Thoracic aorta (tissue), 2 donors: ENCODE data around the gene AMZ2. TPM values are rescaled to one million over a fixed set of nuclear protein-coding genes. Genes with fewer than 3 reads are reported as not detected.

ENCODE experiments used
- ATAC-seq: fragments of 150-250 bp; one replicate; pipeline ENCODE4 v1.8.0; 2017; ENCODE audit warnings: low read depth; ENCODE audit not compliant: insufficient number of reproducible peaks, low FRiP score
- DNase-seq: peaks from one replicate; pipeline ENCODE4 v3.0.0-alpha.2; 2020; ENCODE audit warnings: low spot score
- H3K27ac ChIP-seq, 2 donors: fragments of 200-600 bp; sonication (generic); 1 replicate in 1 of 2; 2 replicates in 1 of 2; pipeline ENCODE4 v1.5.1; 2016; ENCODE audit warnings: mild to moderate bottlenecking in 2 of 2, moderate library complexity in 2 of 2
- H3K27me3 ChIP-seq: fragments of 200-600 bp; sonication (generic); replicated peaks from 2 replicates; pipeline ENCODE4 v1.6.0; 2016; ENCODE audit warnings: mild to moderate bottlenecking; ENCODE audit not compliant: insufficient read depth
- H3K36me3 ChIP-seq: fragments of 200-600 bp; sonication (generic); one replicate; pipeline ENCODE4 v1.5.1; 2016
- H3K4me1 ChIP-seq, 2 donors: fragments of 200-600 bp; sonication (generic); 1 replicate in 1 of 2; 2 replicates in 1 of 2; pipeline versions ENCODE4 v1.5.1 to v1.6.0; 2016; ENCODE audit warnings: low read depth in 2 of 2, mild to moderate bottlenecking in 1 of 2; ENCODE audit not compliant: control insufficient read depth in 1 of 2
- H3K4me3 ChIP-seq: fragments of 200-600 bp; sonication (generic); 2 replicates; pipeline ENCODE4 v1.5.1; 2016; ENCODE audit warnings: mild to moderate bottlenecking
- H3K9me3 ChIP-seq: fragments of 200-600 bp; sonication (generic); 2 replicates; pipeline ENCODE4 v1.5.1; 2016
- CTCF ChIP-seq: fragments of 200-600 bp; sonication (generic); IDR thresholded peaks from one replicate; pipeline ENCODE4 v1.5.1; 2019; ENCODE audit warnings: antibody characterized with exemption
- total RNA-seq, 2 donors: library from RNA; depleted of rRNA; stranded (reverse); fragments of >200 nt; gene quantifications; one replicate each; pipeline versions ENCODE4 v1.1.0 to v1.2.3, GENCODE V29; 2016

Gene AMZ2
- total RNA-seq, 2 donors from 2014 or later, result 28.7 to 42.6 TPM

- H3K27me3 ChIP-seq, result no peaks in the 10 kb centered on the region
- no peaks in the 10 kb centered on the region for H3K9me3 ChIP-seq
- no peaks in the 10 kb centered on the region for H3K36me3 ChIP-seq
- no peak for ATAC-seq
- DNase-seq, result no peak
- H3K4me1 ChIP-seq, result no peaks in the 10 kb centered on the region
- no peak overlapping the region for H3K4me3 ChIP-seq
- no peak overlapping the region for H3K27ac ChIP-seq
- no peak for TF ChIP-seq CTCF
Observed at GRCh38 chr17:68302666-68303065, 54.8 kb downstream of the AMZ2 start.

GRCh38 chr17:68304706-68305105 lies 56.9 kb downstream of the AMZ2 start:
- Histone ChIP-seq H3K36me3 (no peaks in the 10 kb centered on the region), H3K27me3 (no peaks in the 10 kb centered on the region), H3K27ac (no peak overlapping the region), H3K4me1 (no peaks in the 10 kb centered on the region), H3K9me3 (no peaks in the 10 kb centered on the region), H3K4me3 (no peak overlapping the region)
- no peak for ATAC-seq
- no peak for DNase-seq
- no peak for TF ChIP-seq CTCF

GRCh38 chr17:68305142-68305541 lies 57.3 kb downstream of the AMZ2 start:
- DNase-seq, result no peak
- no peak for TF ChIP-seq CTCF
- ATAC-seq, result no peak
- Histone ChIP-seq H3K9me3 (no peaks in the 10 kb centered on the region), H3K4me1 (no peaks in the 10 kb centered on the region), H3K27me3 (no peaks in the 10 kb centered on the region), H3K4me3 (no peak overlapping the region), H3K27ac (no peak overlapping the region), H3K36me3 (no peaks in the 10 kb centered on the region)

Other genes with a start within 250 kb of the AMZ2 start
- 10 to 100 TPM; 11.9 to 29.9 TPM for gene KPNA2, start 212.3 kb upstream of the AMZ2 start, total RNA-seq
- 1 to 10 TPM in 1 of 2 donors, under 1 TPM in 1; 0.41 to 1.2 TPM for gene SLC16A6, start 43.1 kb downstream of the AMZ2 start, total RNA-seq
- 10 to 100 TPM in 1 of 2 donors, 1 to 10 TPM in 1; 5.4 to 16.9 TPM for gene ARSG, start 43.5 kb downstream of the AMZ2 start, total RNA-seq
- gene WIPI1, start 209.5 kb downstream of the AMZ2 start, total RNA-seq, result 10 to 100 TPM; 54.2 to 58.3 TPM